Glomerular visceral epithelial cell (primary cell): ENCODE results near the gene EFNB3.

Source experiments
- DNase-seq: peaks from one replicate; pipeline ENCODE4 v3.0.0-alpha.2; 2016; ENCODE audit errors: extremely low spot score

The EFNB3 gene, protein sequence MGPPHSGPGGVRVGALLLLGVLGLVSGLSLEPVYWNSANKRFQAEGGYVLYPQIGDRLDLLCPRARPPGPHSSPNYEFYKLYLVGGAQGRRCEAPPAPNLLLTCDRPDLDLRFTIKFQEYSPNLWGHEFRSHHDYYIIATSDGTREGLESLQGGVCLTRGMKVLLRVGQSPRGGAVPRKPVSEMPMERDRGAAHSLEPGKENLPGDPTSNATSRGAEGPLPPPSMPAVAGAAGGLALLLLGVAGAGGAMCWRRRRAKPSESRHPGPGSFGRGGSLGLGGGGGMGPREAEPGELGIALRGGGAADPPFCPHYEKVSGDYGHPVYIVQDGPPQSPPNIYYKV

GRCh38 chr17:7704601-7705268 lies at the start of gene EFNB3:
Gene EFNB3 (plus strand): TSS chr17:7705202. CDS start chr17:7705599, 397 bp downstream.
- DNase-seq: peak; percentile 75

- no peak for DNase-seq
Observed at GRCh38 chr17:7655541-7655840, 49.5 kb upstream of the EFNB3 start.

GRCh38 chr17:7656958-7657609 lies 47.9 kb upstream of the EFNB3 start:
- DNase-seq: no peak

- no peak for DNase-seq
Observed at GRCh38 chr17:7667656-7668406, 37.2 kb upstream of the EFNB3 start.

DNA sequence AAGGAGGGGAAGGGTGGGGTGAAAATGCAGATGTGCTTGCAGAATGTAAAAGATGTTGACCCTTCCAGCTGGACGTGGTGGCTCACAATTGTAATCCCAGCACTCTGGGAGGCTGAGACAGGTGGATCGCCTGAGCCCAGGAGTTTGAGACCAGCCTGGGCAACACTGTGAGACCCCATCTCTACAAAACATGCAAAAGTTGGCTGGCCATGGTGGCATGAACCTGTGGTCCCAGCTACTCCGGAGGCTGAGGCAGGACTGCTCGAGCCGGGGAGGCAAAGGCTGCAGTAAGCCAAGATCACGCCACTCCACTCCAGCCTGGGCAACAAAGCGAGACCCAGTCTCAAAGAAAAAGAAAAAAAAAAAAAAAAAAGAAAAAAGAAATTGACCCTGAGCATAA lies 36.5 kb upstream of the EFNB3 start:
- DNase-seq: no peak

GRCh38 chr17:7673239-7673638 lies 31.8 kb upstream of the EFNB3 start:
- DNase-seq: peak; percentile 24

- no peak for DNase-seq
Observed at GRCh38 chr17:7674934-7675333, 30.1 kb upstream of the EFNB3 start.

GRCh38 chr17:7676533-7676932 lies 28.5 kb upstream of the EFNB3 start:
- no peak for DNase-seq

DNA sequence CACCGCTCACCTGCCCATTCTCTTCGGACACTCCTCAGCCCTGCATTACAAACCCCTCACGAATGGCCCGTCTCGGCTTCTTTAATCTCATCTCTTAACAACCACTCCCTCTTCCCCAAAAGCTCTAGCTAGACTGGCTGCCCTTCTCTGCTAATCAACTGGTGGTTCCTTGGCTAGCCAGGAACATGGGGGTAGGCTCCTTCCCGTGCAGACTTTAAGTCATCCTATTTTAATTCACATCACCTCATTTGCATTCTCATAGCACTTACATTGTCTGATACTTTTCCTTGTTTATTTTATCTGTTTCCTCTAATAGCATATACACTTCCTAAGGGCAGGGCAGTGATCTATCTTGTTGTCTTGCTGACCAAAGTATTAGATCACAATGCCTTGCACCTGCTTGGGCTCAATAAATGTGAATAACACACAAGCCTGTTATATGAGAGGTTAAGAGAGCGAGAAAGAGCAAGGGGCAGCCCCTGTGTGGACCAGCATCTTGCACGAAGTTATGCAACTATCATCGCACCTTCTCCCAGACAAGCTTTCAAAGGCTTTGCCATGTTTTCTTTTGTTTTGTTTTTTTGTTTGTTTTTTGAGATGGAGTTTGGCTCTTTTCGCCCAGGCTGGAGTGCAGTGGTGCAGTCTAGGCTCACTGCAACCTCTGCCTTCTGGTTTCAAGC lies 27.5 kb upstream of the EFNB3 start:
- DNase-seq: no peak

DNA sequence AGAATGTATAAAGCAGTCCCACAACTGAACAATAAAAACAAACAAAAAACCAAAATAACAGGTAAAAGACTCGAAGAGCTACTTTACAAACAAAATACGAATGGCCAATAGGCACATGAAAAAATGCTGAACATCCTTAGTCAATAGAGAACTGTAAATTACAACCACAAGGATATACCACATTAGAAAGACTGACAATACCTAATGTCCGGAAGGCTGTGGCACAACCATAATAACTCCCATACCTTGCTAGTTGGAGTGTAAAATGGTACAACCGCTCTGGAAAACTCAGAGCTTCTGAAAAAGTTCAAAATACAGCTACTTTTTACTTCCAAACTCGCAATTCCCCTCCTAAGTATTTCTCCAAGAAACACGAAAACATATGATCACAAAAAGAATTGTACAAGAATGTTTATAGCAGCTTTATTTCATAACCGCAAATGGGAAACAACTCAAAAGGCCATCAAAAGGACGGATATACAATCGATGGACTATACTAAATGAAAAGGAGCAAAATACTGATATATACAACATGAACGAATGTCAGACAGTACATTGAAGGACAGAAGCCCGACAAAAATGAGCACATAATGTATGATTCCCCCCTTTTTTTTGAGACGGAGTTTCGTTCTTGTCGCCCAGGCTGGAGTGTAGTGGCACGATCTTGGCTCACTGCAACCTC lies 20.0 kb upstream of the EFNB3 start:
- DNase-seq: no peak

DNA sequence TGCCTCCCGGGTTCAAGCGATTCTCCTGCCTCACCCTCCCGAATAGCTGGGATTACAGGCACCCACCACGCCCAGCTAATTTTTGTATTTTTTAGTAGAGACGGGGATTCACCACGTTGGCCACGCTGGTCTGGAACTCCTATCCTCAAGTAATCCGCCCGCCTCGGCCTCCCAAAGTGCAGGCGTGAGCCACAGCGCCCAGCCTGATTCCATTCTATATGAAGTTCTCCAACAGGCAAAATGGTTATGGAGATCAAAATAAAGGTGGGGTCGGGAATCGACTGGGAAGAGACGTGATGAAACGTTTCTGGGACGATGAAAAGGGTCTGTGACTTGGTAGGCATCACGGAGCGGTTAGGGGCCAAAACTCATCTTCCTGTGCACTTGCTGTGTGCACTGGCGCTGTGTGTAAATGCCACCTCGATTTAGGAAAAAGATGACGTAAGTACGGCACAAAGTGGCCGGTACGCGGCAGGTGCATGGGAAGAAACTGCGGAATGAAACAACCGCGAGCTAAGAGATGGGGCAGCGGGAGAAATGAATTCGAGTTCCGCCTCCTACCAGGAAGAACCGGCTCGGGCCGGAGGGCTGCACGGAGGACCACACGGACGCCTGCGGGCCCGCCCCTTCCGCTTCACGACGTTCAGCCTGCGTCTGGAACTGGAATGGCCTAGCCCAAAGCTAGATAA lies 19.3 kb upstream of the EFNB3 start:
- peak; percentile 91 for DNase-seq

- peak; percentile 80 for DNase-seq
Observed at GRCh38 chr17:7686222-7687071, 18.6 kb upstream of the EFNB3 start.

DNA sequence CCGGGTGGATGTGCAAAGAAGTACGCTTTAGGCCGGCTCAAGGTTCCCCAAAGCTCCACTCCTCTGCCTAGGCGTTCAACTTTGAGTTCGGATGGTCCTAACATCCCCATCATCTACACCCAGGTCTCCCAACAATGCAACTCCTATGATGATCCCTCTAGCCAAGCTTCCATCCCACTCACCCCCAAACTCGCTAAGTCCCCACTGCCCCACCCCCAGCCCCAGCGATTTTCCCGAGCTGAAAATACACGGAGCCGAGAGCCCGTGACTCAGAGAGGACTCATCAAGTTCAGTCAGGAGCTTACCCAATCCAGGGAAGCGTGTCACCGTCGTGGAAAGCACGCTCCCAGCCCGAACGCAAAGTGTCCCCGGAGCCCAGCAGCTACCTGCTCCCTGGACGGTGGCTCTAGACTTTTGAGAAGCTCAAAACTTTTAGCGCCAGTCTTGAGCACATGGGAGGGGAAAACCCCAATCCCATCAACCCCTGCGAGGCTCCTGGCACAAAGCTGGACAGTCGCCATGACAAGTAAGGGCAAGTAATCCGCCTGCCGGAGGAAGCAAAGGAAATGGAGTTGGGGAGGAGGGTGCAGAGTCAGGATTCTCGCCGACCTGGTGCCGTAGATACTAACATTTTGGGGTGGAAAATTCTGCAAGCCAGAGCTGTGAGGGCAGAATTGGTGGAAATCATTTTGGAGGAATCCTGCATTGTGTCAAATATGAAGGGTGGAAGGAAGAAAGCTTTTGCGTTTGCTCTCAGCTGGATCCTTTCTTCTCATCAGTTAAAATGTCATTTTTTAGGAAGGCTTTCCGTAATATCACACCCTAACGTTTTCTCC lies 17.7 kb upstream of the EFNB3 start, which contains the start of gene TP53:
TP53 (minus strand) TSS at position 419 of the 836 bp plus-strand sequence. CDS start 10,896 bp downstream, outside the sequence.
- DNase-seq: peak; percentile 95

DNA sequence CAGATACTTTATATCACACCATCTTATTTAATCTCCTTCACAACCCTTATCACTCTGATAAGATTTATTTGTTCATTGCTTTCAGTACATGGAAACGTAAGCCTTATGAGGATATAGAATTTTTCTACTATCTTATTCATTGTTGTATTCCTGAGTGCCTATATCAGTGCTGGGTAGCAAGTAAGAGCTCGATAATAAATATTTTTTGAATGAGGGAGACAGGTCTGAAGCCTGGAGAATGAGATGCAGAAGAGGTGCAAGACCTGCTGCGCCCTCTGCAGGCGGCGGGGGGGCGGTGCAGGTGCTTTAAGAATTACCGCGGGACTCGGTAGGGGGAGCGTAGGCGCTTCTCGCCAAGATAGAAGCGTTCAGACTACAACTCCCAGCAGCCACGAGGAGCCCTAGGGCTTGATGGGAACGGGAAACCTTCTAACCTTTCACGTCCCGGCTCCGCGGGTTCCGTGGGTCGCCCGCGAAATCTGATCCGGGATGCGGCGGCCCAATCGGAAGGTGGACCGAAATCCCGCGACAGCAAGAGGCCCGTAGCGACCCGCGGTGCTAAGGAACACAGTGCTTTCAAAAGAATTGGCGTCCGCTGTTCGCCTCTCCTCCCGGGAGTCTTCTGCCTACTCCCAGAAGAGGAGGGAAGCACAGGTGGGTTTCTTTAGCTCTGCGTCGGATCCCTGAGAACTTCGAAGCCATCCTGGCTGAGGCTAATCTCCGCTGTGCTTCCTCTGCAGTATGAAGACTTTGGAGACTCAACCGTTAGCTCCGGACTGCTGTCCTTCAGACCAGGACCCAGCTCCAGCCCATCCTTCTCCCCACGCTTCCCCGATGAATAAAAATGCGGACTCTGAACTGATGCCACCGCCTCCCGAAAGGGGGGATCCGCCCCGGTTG lies 16.8 kb upstream of the EFNB3 start, which contains the start of gene WRAP53:
WRAP53 (plus strand) TSS at position 570 of the 900 bp plus-strand sequence; CDS start at position 742, 172 bp downstream.
- peak; percentile 99 for DNase-seq

DNA sequence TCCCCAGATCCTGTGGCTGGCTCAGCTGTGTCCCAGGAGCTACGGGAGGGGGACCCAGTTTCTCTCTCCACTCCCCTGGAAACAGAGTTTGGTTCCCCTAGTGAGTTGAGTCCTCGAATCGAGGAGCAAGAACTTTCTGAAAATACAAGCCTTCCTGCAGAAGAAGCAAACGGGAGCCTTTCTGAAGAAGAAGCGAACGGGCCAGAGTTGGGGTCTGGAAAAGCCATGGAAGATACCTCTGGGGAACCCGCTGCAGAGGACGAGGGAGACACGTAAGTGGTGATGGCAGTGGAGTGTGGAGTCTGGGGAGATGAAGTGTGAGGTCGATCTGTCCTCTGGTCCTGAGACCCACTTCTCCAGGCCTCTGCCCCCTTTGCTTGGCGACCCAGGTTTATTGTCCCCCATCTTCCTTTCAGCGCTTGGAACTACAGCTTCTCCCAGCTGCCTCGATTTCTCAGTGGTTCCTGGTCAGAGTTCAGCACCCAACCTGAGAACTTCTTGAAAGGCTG lies 16.1 kb upstream of the EFNB3 start:
- no peak for DNase-seq

GRCh38 chr17:7695586-7695985 lies 9.4 kb upstream of the EFNB3 start:
- DNase-seq: no peak
